Measurements from ENCODE around the gene GPR152.

Gene GPR152

DNA sequence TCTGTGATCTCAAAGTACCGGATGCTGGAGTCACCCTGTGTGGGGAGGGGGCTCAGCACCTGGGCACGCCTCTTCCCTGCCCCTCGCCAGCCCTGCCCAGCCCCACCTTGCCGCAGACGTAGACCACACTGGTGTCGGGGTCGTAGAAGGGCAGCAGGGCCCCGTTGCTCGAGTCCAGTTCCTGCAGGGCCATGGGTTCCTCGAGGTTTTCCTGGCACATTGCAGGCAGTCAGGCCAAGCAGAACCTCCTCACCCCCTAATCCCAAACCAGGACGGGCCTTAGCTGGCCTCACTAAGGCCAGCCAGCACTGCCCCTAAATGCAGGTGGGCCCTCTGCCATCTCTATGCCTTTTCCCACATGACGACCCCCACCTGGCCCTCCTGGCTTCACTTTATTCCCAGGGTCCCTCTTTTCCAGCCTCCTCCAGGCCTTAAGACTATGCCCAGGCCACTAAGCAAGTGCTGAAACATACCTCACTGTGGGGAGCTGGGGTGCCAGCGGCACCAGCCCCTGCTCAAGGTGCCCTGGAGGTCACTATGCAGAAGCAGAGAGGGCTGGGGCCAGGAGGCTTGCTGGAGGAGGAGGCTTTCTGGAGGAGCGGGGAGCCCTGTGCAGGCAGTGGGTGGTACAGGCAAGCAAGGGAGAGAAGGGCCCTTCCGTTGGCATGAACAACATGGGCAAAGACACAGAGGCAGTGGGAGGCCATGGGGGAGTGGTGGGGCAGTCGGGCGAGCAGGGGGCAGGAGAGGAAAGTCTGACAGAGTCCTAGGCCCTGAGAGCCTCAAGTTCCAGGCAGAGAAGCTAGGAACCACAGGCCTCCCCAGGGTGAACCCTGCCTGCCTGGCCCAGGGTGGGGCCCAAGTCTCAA is 12.1 kb downstream of the GPR152 start:
- Histone ChIP-seq H3K4me2 (ENCODE audit: low read length) (no peak overlapping the region), H3K4me3 (ENCODE audit: low read depth, low read length) (no peak overlapping the region), H3K27ac (no peak overlapping the region), H2AFZ (no peak overlapping the region), H3K9me3 (ENCODE audit: control insufficient read depth, low read length) (no peaks in the 10 kb centered on the region), H3K79me2 (no peaks in the 10 kb centered on the region), H3K9ac (no peak overlapping the region), H3K36me3 (ENCODE audit: control insufficient read depth, insufficient read depth, low read length) (no peaks in the 10 kb centered on the region), H3K4me1 (no peaks in the 10 kb centered on the region), H3K27me3 (ENCODE audit: control insufficient read depth, insufficient read depth, low read length) (no peaks in the 10 kb centered on the region)
- TF ChIP-seq, protein P1, sequence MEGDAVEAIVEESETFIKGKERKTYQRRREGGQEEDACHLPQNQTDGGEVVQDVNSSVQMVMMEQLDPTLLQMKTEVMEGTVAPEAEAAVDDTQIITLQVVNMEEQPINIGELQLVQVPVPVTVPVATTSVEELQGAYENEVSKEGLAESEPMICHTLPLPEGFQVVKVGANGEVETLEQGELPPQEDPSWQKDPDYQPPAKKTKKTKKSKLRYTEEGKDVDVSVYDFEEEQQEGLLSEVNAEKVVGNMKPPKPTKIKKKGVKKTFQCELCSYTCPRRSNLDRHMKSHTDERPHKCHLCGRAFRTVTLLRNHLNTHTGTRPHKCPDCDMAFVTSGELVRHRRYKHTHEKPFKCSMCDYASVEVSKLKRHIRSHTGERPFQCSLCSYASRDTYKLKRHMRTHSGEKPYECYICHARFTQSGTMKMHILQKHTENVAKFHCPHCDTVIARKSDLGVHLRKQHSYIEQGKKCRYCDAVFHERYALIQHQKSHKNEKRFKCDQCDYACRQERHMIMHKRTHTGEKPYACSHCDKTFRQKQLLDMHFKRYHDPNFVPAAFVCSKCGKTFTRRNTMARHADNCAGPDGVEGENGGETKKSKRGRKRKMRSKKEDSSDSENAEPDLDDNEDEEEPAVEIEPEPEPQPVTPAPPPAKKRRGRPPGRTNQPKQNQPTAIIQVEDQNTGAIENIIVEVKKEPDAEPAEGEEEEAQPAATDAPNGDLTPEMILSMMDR (IDR thresholded peaks at IDR 0.05) = no peak

GRCh38 chr11:67439321-67440228 is 13.0 kb downstream of the GPR152 start:
- H3K4me2 ChIP-seq (ENCODE audit: low read length) = no peak overlapping the region

GRCh38 chr11:67438158-67438902 is 14.2 kb downstream of the GPR152 start:
- H3K4me3 ChIP-seq (ENCODE audit: low read depth, low read length) = no peak overlapping the region
- H2AFZ ChIP-seq = no peak overlapping the region
- no peaks in the 10 kb centered on the region for H3K36me3 ChIP-seq (ENCODE audit: control insufficient read depth, insufficient read depth, low read length)
- no peaks in the 10 kb centered on the region for H3K79me2 ChIP-seq
- H3K4me1 ChIP-seq = no peaks in the 10 kb centered on the region
- no peak overlapping the region for H3K27ac ChIP-seq
- TF ChIP-seq, protein P1 (IDR thresholded peaks at IDR 0.05) = no peak
- no peaks in the 10 kb centered on the region for H3K9me3 ChIP-seq (ENCODE audit: control insufficient read depth, low read length)
- H3K4me2 ChIP-seq (ENCODE audit: low read length) = no peak overlapping the region
- H3K27me3 ChIP-seq (ENCODE audit: control insufficient read depth, insufficient read depth, low read length) = no peaks in the 10 kb centered on the region
- no peak overlapping the region for H3K9ac ChIP-seq

More at GRCh38 chr11:67439321-67440228, 13.0 kb downstream of the GPR152 start:
- Histone ChIP-seq H3K9ac (no peak overlapping the region), H3K4me3 (ENCODE audit: low read depth, low read length) (no peak overlapping the region), H3K36me3 (ENCODE audit: control insufficient read depth, insufficient read depth, low read length) (no peaks in the 10 kb centered on the region), H2AFZ (no peak overlapping the region), H3K79me2 (no peaks in the 10 kb centered on the region), H3K4me1 (no peaks in the 10 kb centered on the region), H3K9me3 (ENCODE audit: control insufficient read depth, low read length) (no peaks in the 10 kb centered on the region), H3K27ac (no peak overlapping the region), H3K27me3 (ENCODE audit: control insufficient read depth, insufficient read depth, low read length) (no peaks in the 10 kb centered on the region)
- TF ChIP-seq, protein P1 (IDR thresholded peaks at IDR 0.05) = no peak

- Histone ChIP-seq H3K27me3 (ENCODE audit: control insufficient read depth, insufficient read depth, low read length) (no peaks in the 10 kb centered on the region), H3K79me2 (no peaks in the 10 kb centered on the region), H3K27ac (no peak overlapping the region), H3K4me2 (ENCODE audit: low read length) (no peak overlapping the region), H2AFZ (no peak overlapping the region), H3K4me1 (no peaks in the 10 kb centered on the region), H3K9me3 (ENCODE audit: control insufficient read depth, low read length) (no peaks in the 10 kb centered on the region), H3K9ac (no peak overlapping the region), H3K36me3 (ENCODE audit: control insufficient read depth, insufficient read depth, low read length) (no peaks in the 10 kb centered on the region), H3K4me3 (ENCODE audit: low read depth, low read length) (no peak overlapping the region)
- TF ChIP-seq, protein P1 (IDR thresholded peaks at IDR 0.05) = no peak
These were observed 14.7 kb downstream of the GPR152 start for GRCh38 chr11:67437809-67438157.
